ENCODE data around the gene LHPP. TPM values are rescaled to one million over a fixed set of nuclear protein-coding genes. Genes with fewer than 3 reads are reported as not detected.
"Not testable (repeated sequence)": the region's sequence is repeated elsewhere in the genome, so short reads cannot be mapped to it uniquely, and the experiment has no call there.

The LHPP gene
- total RNA-seq, 1 donor from 2014 or later = 8.8 TPM

DNA sequence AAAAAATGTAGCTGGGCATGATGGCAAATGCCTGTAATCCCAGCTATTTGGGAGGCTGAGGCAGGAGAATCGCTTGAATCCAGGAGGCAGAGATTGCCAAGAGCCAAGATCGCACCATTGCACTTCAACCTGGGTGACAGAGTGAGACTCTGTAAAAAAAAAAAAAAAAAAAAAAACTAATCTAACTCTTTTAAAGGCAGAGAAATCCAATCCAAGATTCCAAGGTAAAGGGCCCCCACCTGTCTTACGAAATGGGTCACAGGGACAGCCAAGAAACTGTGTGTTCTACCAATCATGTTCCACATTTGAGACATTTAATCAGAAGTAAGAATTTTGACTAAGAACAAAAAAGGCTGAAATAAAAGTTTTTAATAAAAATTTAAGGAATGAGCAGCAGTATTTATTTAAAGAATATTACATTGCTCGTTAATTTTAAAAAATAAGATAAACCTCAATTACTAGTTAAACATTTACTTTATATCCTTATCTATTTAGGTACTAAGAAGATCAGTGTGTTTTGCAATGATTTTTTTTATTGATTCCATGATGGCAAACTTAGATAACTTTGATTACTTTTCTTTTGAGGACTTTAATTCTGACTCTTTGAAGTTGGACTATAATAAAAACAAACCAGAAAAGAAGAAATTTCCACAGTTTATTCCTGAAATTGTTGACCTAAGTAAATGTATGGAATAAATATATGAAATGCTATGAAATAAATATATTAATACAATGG, 36.2 kb upstream of the LHPP start:
- Mint-ChIP-seq H3K4me1 (no peaks in the 10 kb centered on the region), H3K36me3 (ENCODE audit: low read depth) (no peaks in the 10 kb centered on the region), H3K4me3 (no peak overlapping the region), H3K27me3 (ENCODE audit: low read depth) (peaks cover 64% of the 10 kb centered on the region), H3K9me3 (no peaks in the 10 kb centered on the region), H3K27ac (ENCODE audit: unreplicated experiment) (no peak overlapping the region)
- TF ChIP-seq, protein P1, sequence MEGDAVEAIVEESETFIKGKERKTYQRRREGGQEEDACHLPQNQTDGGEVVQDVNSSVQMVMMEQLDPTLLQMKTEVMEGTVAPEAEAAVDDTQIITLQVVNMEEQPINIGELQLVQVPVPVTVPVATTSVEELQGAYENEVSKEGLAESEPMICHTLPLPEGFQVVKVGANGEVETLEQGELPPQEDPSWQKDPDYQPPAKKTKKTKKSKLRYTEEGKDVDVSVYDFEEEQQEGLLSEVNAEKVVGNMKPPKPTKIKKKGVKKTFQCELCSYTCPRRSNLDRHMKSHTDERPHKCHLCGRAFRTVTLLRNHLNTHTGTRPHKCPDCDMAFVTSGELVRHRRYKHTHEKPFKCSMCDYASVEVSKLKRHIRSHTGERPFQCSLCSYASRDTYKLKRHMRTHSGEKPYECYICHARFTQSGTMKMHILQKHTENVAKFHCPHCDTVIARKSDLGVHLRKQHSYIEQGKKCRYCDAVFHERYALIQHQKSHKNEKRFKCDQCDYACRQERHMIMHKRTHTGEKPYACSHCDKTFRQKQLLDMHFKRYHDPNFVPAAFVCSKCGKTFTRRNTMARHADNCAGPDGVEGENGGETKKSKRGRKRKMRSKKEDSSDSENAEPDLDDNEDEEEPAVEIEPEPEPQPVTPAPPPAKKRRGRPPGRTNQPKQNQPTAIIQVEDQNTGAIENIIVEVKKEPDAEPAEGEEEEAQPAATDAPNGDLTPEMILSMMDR (conservative IDR thresholded peaks at IDR 0.05) = no peak
- no peak for DNase-seq (ENCODE audit: low read depth, low spot score)

DNA sequence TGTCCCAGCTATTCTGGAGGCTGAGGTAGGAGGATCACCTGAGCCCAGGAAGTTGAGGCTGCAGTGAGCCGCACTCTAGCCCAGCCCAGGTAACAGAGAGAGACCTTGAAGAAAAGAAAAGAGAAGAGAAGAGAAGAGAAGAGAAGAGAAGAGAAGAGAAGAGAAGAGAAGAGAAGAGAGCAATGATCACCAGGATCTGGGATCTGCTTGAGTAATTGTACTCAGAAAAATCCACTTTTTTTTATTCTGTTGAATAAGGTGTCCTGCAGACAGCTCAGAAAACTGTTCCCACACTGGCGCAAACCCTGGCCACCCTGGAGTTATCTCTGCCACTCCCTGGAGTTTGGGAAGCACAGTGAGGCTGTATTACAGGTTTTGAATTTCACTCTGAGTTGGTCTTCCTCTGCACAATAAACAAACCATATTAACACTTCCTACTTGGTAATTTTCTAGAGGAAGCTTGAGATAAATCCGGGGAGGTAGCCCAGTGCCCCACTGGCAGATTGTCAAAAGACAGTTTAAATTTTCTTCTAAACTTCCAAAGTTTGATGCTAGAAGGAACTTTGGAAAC, 33.3 kb upstream of the LHPP start:
- no peaks in the 10 kb centered on the region for H3K9me3 Mint-ChIP-seq

DNA sequence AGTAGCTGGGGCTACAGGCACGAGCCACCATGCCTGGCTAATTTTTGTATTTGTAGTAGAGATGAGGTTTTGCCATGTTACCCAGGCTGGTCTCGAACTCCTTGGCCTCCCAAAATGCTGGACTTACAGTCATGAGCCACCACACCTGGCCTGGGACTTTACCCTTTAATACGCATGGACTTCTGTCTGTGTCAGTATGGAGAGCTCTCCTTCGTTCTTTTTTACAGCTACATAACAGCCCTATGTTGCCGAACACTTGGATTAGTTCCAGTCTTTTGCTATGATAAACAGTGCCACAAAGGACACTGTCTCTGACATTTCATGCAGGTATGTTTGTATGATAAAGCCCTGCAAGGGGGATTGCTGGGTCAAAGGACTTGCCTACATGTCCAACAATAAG, 32.0 kb upstream of the LHPP start:
- H3K36me3 Mint-ChIP-seq (ENCODE audit: low read depth) = no peaks in the 10 kb centered on the region
- H3K27ac Mint-ChIP-seq (ENCODE audit: unreplicated experiment) = no peak overlapping the region
- no peaks in the 10 kb centered on the region for H3K9me3 Mint-ChIP-seq
- DNase-seq (ENCODE audit: low read depth, low spot score) = no peak
- H3K27me3 Mint-ChIP-seq (ENCODE audit: low read depth) = peaks cover 29% of the 10 kb centered on the region
- H3K4me1 Mint-ChIP-seq = no peaks in the 10 kb centered on the region
- TF ChIP-seq, protein P1 (conservative IDR thresholded peaks at IDR 0.05) = no peak
- no peak overlapping the region for H3K4me3 Mint-ChIP-seq

More for the DNA sequence above, 33.3 kb upstream of the LHPP start:
- no peak overlapping the region for H3K4me3 Mint-ChIP-seq
- TF ChIP-seq, protein P1 (conservative IDR thresholded peaks at IDR 0.05) = no peak
- peaks cover 41% of the 10 kb centered on the region for H3K27me3 Mint-ChIP-seq (ENCODE audit: low read depth)
- H3K36me3 Mint-ChIP-seq (ENCODE audit: low read depth) = no peaks in the 10 kb centered on the region
- H3K27ac Mint-ChIP-seq (ENCODE audit: unreplicated experiment) = no peak overlapping the region
- H3K4me1 Mint-ChIP-seq = no peaks in the 10 kb centered on the region
- DNase-seq (ENCODE audit: low read depth, low spot score) = no peak

DNA sequence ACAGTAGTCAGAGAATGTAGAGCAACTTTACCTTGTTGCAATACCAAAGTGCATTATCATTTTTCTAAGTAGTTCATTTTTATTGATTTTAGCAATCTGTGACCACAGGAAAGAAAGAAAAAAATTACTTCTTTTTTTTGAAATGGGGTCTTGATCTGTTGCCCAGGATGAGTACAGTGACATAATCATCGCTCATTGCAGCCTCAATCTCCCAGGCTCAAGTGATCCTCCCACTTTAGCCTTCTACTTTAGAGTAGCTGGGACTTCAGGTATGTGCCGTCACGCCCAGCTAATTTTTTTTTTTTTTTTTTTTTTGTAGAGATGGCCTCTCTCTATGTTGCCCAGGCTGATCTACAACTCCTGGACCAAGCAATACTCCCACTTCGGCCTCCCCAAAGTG, 31.5 kb upstream of the LHPP start:
- TF ChIP-seq, protein P1 (conservative IDR thresholded peaks at IDR 0.05) = no peak
- Mint-ChIP-seq H3K9me3 (no peaks in the 10 kb centered on the region), H3K27me3 (ENCODE audit: low read depth) (peaks cover 27% of the 10 kb centered on the region), H3K4me1 (no peaks in the 10 kb centered on the region), H3K27ac (ENCODE audit: unreplicated experiment) (no peak overlapping the region), H3K4me3 (no peak overlapping the region), H3K36me3 (ENCODE audit: low read depth) (no peaks in the 10 kb centered on the region)
- no peak for DNase-seq (ENCODE audit: low read depth, low spot score)

GRCh38 chr10:124433461-124433860, 28.2 kb upstream of the LHPP start:
- Mint-ChIP-seq H3K4me3 (no peak overlapping the region), H3K27me3 (ENCODE audit: low read depth) (peaks cover 19% of the 10 kb centered on the region), H3K27ac (ENCODE audit: unreplicated experiment) (no peak overlapping the region), H3K36me3 (ENCODE audit: low read depth) (no peaks in the 10 kb centered on the region), H3K4me1 (peaks cover 3% of the 10 kb centered on the region), H3K9me3 (no peaks in the 10 kb centered on the region)
- no peak for DNase-seq (ENCODE audit: low read depth, low spot score)
- TF ChIP-seq, protein P1 (conservative IDR thresholded peaks at IDR 0.05) = no peak

- H3K9me3 Mint-ChIP-seq; H3K27ac Mint-ChIP-seq (ENCODE audit: unreplicated experiment); H3K4me1 Mint-ChIP-seq; H3K4me3 Mint-ChIP-seq; H3K36me3 Mint-ChIP-seq (ENCODE audit: low read depth); H3K27me3 Mint-ChIP-seq (ENCODE audit: low read depth); DNase-seq (ENCODE audit: low read depth, low spot score): not testable (repeated sequence)
These were observed 25.9 kb upstream of the LHPP start for GRCh38 chr10:124435683-124436082.

Measured in neural crest cell (in vitro differentiated cells).